Measurements from ENCODE around the gene ABHD12. TPM values are rescaled to one million over a fixed set of nuclear protein-coding genes. Genes with fewer than 3 reads are reported as not detected.

Gene ABHD12
- total and polyA plus RNA-seq, 2 donors (not counting 3 experiments of a cell fraction or from before 2014, with no cell fraction given): 19.2 to 36.0 TPM

- intact Hi-C loops (cut with micrococcal nuclease): no loop called here
- DNase-seq (ENCODE audit: low read depth, low spot score): no peak
- CTCF ChIA-PET: interaction anchor here (1.4 to 3.2 kb wide), 4 partner anchors 9 to 90 kb away, joined by 5 to 26 read pairs (median 5); no protein-coding TSS in a partner anchor
- no peaks in the 10 kb centered on the region for H3K9me1 ChIP-seq (replicated peaks; ENCODE audit: control insufficient read depth, extremely low read depth, insufficient read depth, low read length)
- POLR2A ChIA-PET: no interaction called here
- H3K9ac ChIP-seq (replicated peaks; ENCODE audit: extremely low read depth, insufficient read depth, low read length): no peak overlapping the region
- peaks cover 16% of the 10 kb centered on the region for H3K4me1 ChIP-seq (ENCODE audit: control insufficient read depth, extremely low read depth, insufficient read depth, low read length)
- BruUV-seq (replicated peaks): no TSS peak
- no peak overlapping the region for H3K4me2 ChIP-seq (ENCODE audit: insufficient read depth, low read length)
- no peak overlapping the region for H2AFZ ChIP-seq (ENCODE audit: low read depth, low read length)
- no peaks in the 10 kb centered on the region for H3K9me3 ChIP-seq (replicated peaks; ENCODE audit: control insufficient read depth, insufficient read depth, low read length)
- H3K27ac ChIP-seq (ENCODE audit: insufficient read depth, low read depth, low read length): peak overlapping the region; percentile 21
- H3K27me3 ChIP-seq (ENCODE audit: control insufficient read depth in 2 of 2, insufficient read depth in 2 of 2, low read length in 2 of 2): no peaks in the 10 kb centered on the region
- H3K36me3 ChIP-seq (ENCODE audit: control insufficient read depth in 2 of 2, extremely low read depth in 1 of 2, insufficient read depth in 2 of 2, low read length in 2 of 2): no peaks in the 10 kb centered on the region
- no peaks in the 10 kb centered on the region for H3K79me2 ChIP-seq (ENCODE audit: control insufficient read depth, insufficient read depth, low read length)
- FAIRE-seq: peak; percentile 8
- dilution Hi-C loops (cut with MboI; ENCODE audit: extremely low pct_ligation_motif_present, low sequenced_read_pairs): no loop called here
- H3K4me3 ChIP-seq (replicated peaks in 1 of 3; ENCODE audit: insufficient read depth in 1 of 3, low read depth in 1 of 3, low read length in 3 of 3): no peak overlapping the region
- H4K20me1 ChIP-seq (replicated peaks; ENCODE audit: control insufficient read depth, extremely low read depth, insufficient read depth, low read length): no peaks in the 10 kb centered on the region
- TF ChIP-seq GATA2 (IDR thresholded peaks at IDR 0.05; ENCODE audit: insufficient read depth, insufficient read length, low read depth, low read length): no peak
- TF ChIP-seq POLR2A (IDR thresholded peaks at IDR 0.05; ENCODE audit: low read depth, low read length): no peak
- TF ChIP-seq MYC (IDR thresholded peaks at IDR 0.05; ENCODE audit: low read depth, low read length): no peak
- no peak for TF ChIP-seq JUN (IDR thresholded peaks at IDR 0.05; ENCODE audit: borderline replicate concordance, insufficient read depth, insufficient read length, low read depth)
- no peak for TF ChIP-seq MAX (IDR thresholded peaks at IDR 0.05; ENCODE audit: insufficient read depth, insufficient read length)
- no peak for TF ChIP-seq CTCF (IDR thresholded peaks at IDR 0.05; ENCODE audit: extremely low read depth in 1 of 2, insufficient read depth in 1 of 2, low read depth in 1 of 2, low read length in 2 of 2)
- no peak for TF ChIP-seq EZH2 (IDR thresholded peaks at IDR 0.05; ENCODE audit: borderline replicate concordance, low read depth, low read length, severe bottlenecking)
Measured at GRCh38 chr20:25308671-25309394, 81.8 kb downstream of the ABHD12 start.
